H9 (cell line): Measurements from ENCODE around the gene OTUD4. TPM values are rescaled to one million over a fixed set of nuclear protein-coding genes. Genes with fewer than 3 reads are reported as not detected.

ENCODE experiments used
- DNase-seq: peaks from one replicate; pipeline ENCODE4 v3.0.0-alpha.2; 2017
- H2AFZ ChIP-seq: one replicate; pipeline ENCODE4 v1.6.1; 2013; ENCODE audit warnings: mild to moderate bottlenecking, low read length, control low read depth, moderate library complexity
- H2AK5ac ChIP-seq: 2 replicates; pipeline ENCODE4 v1.6.1; 2013; ENCODE audit warnings: low read length, control low read depth, mixed read lengths; ENCODE audit not compliant: insufficient read length
- H2BK120ac ChIP-seq: one replicate; pipeline ENCODE4 v1.6.1; 2013; ENCODE audit warnings: low read depth, mild to moderate bottlenecking, low read length, control low read depth, inconsistent platforms; ENCODE audit not compliant: poor library complexity, severe bottlenecking
- H2BK12ac ChIP-seq: 2 replicates; pipeline ENCODE4 v1.6.1; 2013; ENCODE audit warnings: low read length, control low read depth, mixed read lengths, low read depth; ENCODE audit not compliant: insufficient read length
- H2BK15ac ChIP-seq: 2 replicates; pipeline ENCODE4 v1.6.1; 2013; ENCODE audit warnings: low read depth, low read length, control low read depth
- H2BK20ac ChIP-seq: one replicate; pipeline ENCODE4 v1.6.1; 2013; ENCODE audit warnings: low read depth, mild to moderate bottlenecking, low read length, control low read depth, inconsistent platforms; ENCODE audit not compliant: poor library complexity, severe bottlenecking
- H2BK5ac ChIP-seq: 2 replicates; pipeline ENCODE4 v1.6.1; 2013; ENCODE audit warnings: low read length, control low read depth, mixed read lengths; ENCODE audit not compliant: insufficient read length
- H3K14ac ChIP-seq: 2 replicates; pipeline ENCODE4 v1.6.1; 2013; ENCODE audit warnings: low read length, control low read depth; ENCODE audit not compliant: insufficient read depth
- H3K18ac ChIP-seq: 2 replicates; pipeline ENCODE4 v1.6.1; 2013; ENCODE audit warnings: low read depth, mild to moderate bottlenecking, mixed read lengths, low read length, control low read depth; ENCODE audit not compliant: insufficient read length
- H3K23ac ChIP-seq: 2 replicates; pipeline ENCODE4 v1.6.1; 2013; ENCODE audit warnings: low read length, control low read depth, mixed read lengths, low read depth; ENCODE audit not compliant: insufficient read length
- H3K23me2 ChIP-seq: 2 replicates; pipeline ENCODE4 v1.6.1; 2013; ENCODE audit warnings: low read depth, mild to moderate bottlenecking, mixed read lengths, low read length, control low read depth; ENCODE audit not compliant: insufficient read length, poor library complexity, severe bottlenecking
- H3K27ac ChIP-seq: 2 replicates; pipeline ENCODE4 v1.5.1; 2013; ENCODE audit warnings: low read length, control low read depth, mixed read lengths, low read depth; ENCODE audit not compliant: insufficient read length
- H3K27me3 ChIP-seq: 2 replicates; pipeline ENCODE4 v1.6.1; 2013; ENCODE audit warnings: low read length, control low read depth, inconsistent platforms; ENCODE audit not compliant: insufficient read depth
- H3K4ac ChIP-seq: 2 replicates; pipeline ENCODE4 v1.6.1; 2013; ENCODE audit warnings: low read depth, mild to moderate bottlenecking, control low read depth, inconsistent platforms, low read length, moderate library complexity
- H3K4me1 ChIP-seq: 2 replicates; pipeline ENCODE4 v1.6.1; 2013; ENCODE audit warnings: low read length, control low read depth, inconsistent platforms; ENCODE audit not compliant: insufficient read depth
- H3K4me2 ChIP-seq: 2 replicates; pipeline ENCODE4 v1.6.1; 2013; ENCODE audit warnings: low read length, control low read depth, mixed read lengths; ENCODE audit not compliant: insufficient read length, insufficient read depth
- H3K56ac ChIP-seq: 2 replicates; pipeline ENCODE4 v1.6.1; 2013; ENCODE audit warnings: low read depth, mild to moderate bottlenecking, mixed read lengths, low read length, control low read depth; ENCODE audit not compliant: insufficient read length
- H3K79me1 ChIP-seq: 2 replicates; pipeline ENCODE4 v1.6.1; 2013; ENCODE audit warnings: low read depth, mild to moderate bottlenecking, moderate library complexity, low read length, control low read depth, inconsistent platforms; ENCODE audit not compliant: insufficient read depth, poor library complexity, severe bottlenecking
- H3K79me2 ChIP-seq: 2 replicates; pipeline ENCODE4 v1.6.1; 2013; ENCODE audit warnings: low read length, control low read depth, inconsistent platforms; ENCODE audit not compliant: insufficient read depth
- H3K9ac ChIP-seq: 2 replicates; pipeline ENCODE4 v1.6.1; 2013; ENCODE audit warnings: low read length, control low read depth, mixed read lengths; ENCODE audit not compliant: insufficient read length; ENCODE audit errors: extremely low read depth
- H3K9me3 ChIP-seq: one replicate; pipeline ENCODE4 v1.6.1; 2013; ENCODE audit warnings: low read depth, low read length, inconsistent platforms; ENCODE audit not compliant: control insufficient read depth
- H3T11ph ChIP-seq: one replicate; pipeline ENCODE4 v1.6.1; 2013; ENCODE audit warnings: mild to moderate bottlenecking, low read length, control low read depth, inconsistent platforms
- H4K20me1 ChIP-seq: one replicate; pipeline ENCODE4 v1.6.1; 2013; ENCODE audit not compliant: control insufficient read depth, insufficient read length, insufficient read depth
- H4K5ac ChIP-seq: 2 replicates; pipeline ENCODE4 v1.6.1; 2013; ENCODE audit warnings: low read depth, mild to moderate bottlenecking, mixed read lengths, low read length, control low read depth; ENCODE audit not compliant: insufficient read length
- H4K8ac ChIP-seq: replicated peaks from 2 replicates; pipeline ENCODE4 v1.6.1; 2013; ENCODE audit warnings: low read length, control low read depth, mixed read lengths, low read depth; ENCODE audit not compliant: insufficient read length
- H4K91ac ChIP-seq: 2 replicates; pipeline ENCODE4 v1.6.1; 2013; ENCODE audit warnings: low read depth, mild to moderate bottlenecking, moderate library complexity, mixed read lengths, low read length, control low read depth; ENCODE audit not compliant: insufficient read length
- H3K27ac Mint-ChIP-seq, 3 experiments: 2 replicates in 2 of 3; 3 replicates in 1 of 3; pipeline ENCODE4 v1.8.0; 2020 to 2021; ENCODE audit warnings: mixed read lengths in 3 of 3, mild to moderate bottlenecking in 1 of 3, moderate library complexity in 1 of 3
- H3K27me3 Mint-ChIP-seq: 2 replicates; pipeline ENCODE4 v1.8.0; 2021; ENCODE audit warnings: low read depth, mild to moderate bottlenecking, moderate library complexity, mixed read lengths
- H3K36me3 Mint-ChIP-seq, 3 experiments: 2 replicates in 2 of 3; 3 replicates in 1 of 3; pipeline ENCODE4 v1.8.0; 2020 to 2021; ENCODE audit warnings: low read depth in 3 of 3, mixed read lengths in 3 of 3; ENCODE audit not compliant: insufficient read depth in 1 of 3
- H3K4me1 Mint-ChIP-seq, 2 experiments: 2 replicates each; pipeline ENCODE4 v1.8.0; 2020; ENCODE audit warnings: mixed read lengths in 2 of 2
- H3K4me3 Mint-ChIP-seq, 2 experiments: 2 replicates in 1 of 2; 3 replicates in 1 of 2; pipeline ENCODE4 v1.8.0; 2020 to 2021; ENCODE audit warnings: mild to moderate bottlenecking in 2 of 2, mixed read lengths in 2 of 2, moderate library complexity in 1 of 2
- H3K9me3 Mint-ChIP-seq, 2 experiments: 2 replicates in 1 of 2; 3 replicates in 1 of 2; pipeline ENCODE4 v1.8.0; 2020; ENCODE audit warnings: mild to moderate bottlenecking in 2 of 2, mixed read lengths in 2 of 2, moderate library complexity in 1 of 2
- CTCF ChIP-seq: fragments of 200-600 bp; sonication (generic); conservative IDR thresholded peaks from 3 replicates; pipeline ENCODE4 v1.8.0; 2021; ENCODE audit warnings: antibody characterized with exemption, mild to moderate bottlenecking
- WGBS: extraction: QIAGEN DNeasy Blood & Tissue Kit; methylation state at CpG from one replicate; pipeline ENCODE4 v1.1.7; 2013; ENCODE audit warnings: missing lambda C conversion rate, low lambda C conversion rate, mixed read lengths; ENCODE audit not compliant: insufficient read length; ENCODE audit errors: extremely low coverage; 5-methylcytosine and 5-hydroxymethylcytosine counted together
- total RNA-seq: library from RNA; stranded (reverse); gene quantifications from 2 replicates; pipeline ENCODE4 v1.2.1, GENCODE V29; 2021

Gene OTUD4
- total RNA-seq, 1 experiment from 2014 or later = 59.0 TPM

- Histone ChIP-seq H2BK15ac (no peak overlapping the region), H3K14ac (no peak overlapping the region), H4K5ac (no peak overlapping the region), H3K9ac (no peak overlapping the region), H3K27ac (no peak overlapping the region), H3K56ac (no peak overlapping the region), H3K4me2 (no peak overlapping the region), H2BK5ac (no peak overlapping the region), H3K79me2 (no peaks in the 10 kb centered on the region), H3K9me3 (no peaks in the 10 kb centered on the region), H3K23ac (no peak overlapping the region), H2BK120ac (no peak overlapping the region), H2BK20ac (no peak overlapping the region), H3K79me1 (no peaks in the 10 kb centered on the region), H3K27me3 (no peaks in the 10 kb centered on the region), H3K4ac (no peak overlapping the region), H2BK12ac (no peak overlapping the region), H3K18ac (no peak overlapping the region), H3K23me2 (no peaks in the 10 kb centered on the region), H2AK5ac (no peak overlapping the region), H3K4me1 (no peaks in the 10 kb centered on the region), H4K20me1 (no peaks in the 10 kb centered on the region), H3T11ph (no peak overlapping the region), H4K91ac (no peak overlapping the region), H4K8ac (no peak overlapping the region), H2AFZ (no peak overlapping the region)
- no peaks in the 10 kb centered on the region; a peak in 1 of 7 replicates for H3K36me3 Mint-ChIP-seq
- H3K9me3 Mint-ChIP-seq = no peaks in the 10 kb centered on the region; a peak in 1 of 5 replicates
- no peaks in the 10 kb centered on the region for H3K4me1 Mint-ChIP-seq
- no peak overlapping the region for H3K4me3 Mint-ChIP-seq
- WGBS = no CpG with 5 or more reads among the region's 3 CpGs
- no peaks in the 10 kb centered on the region for H3K27me3 Mint-ChIP-seq
- no peak for DNase-seq
- no peak for TF ChIP-seq CTCF
- H3K27ac Mint-ChIP-seq = no peak overlapping the region
Observed at GRCh38 chr4:145186729-145187128, 6.3 kb upstream of the OTUD4 start.
